Stimulated activated CD4-positive, alpha-beta T cell treated with anti-CD3 and anti-CD28 coated beads, Interleukin-1b, Interleukin-23, amount 100 ng/mL, for 1 hour (primary cell): ENCODE results near the gene UBE2K.
"Not testable (repeated sequence)": the region's sequence is repeated elsewhere in the genome, so short reads cannot be mapped to it uniquely, and the experiment has no call there.

Source experiments
- DNase-seq, 2 donors: peaks; one replicate each; pipeline ENCODE4 v3.0.0-alpha.2; 2020; ENCODE audit warnings: low read depth in 2 of 2

Gene UBE2K

GRCh38 chr4:39721788-39722187, 23.9 kb downstream of the UBE2K start:
- no peak for DNase-seq

GRCh38 chr4:39729557-39729956, 31.6 kb downstream of the UBE2K start:
- DNase-seq = no peak

GRCh38 chr4:39730072-39730471, 32.1 kb downstream of the UBE2K start:
- DNase-seq = no peak

- no peak for DNase-seq
Observed at GRCh38 chr4:39731908-39732307, 34.0 kb downstream of the UBE2K start.

GRCh38 chr4:39732728-39733127, 34.8 kb downstream of the UBE2K start:
- DNase-seq = no peak

- not testable (repeated sequence) for DNase-seq
Observed at GRCh38 chr4:39739591-39739990, 41.7 kb downstream of the UBE2K start.

GRCh38 chr4:39741401-39741800, 43.5 kb downstream of the UBE2K start:
- DNase-seq = no peak

- no peak for DNase-seq
Observed at GRCh38 chr4:39745920-39746319, 48.0 kb downstream of the UBE2K start.

GRCh38 chr4:39750216-39750615, 52.3 kb downstream of the UBE2K start:
- no peak for DNase-seq

GRCh38 chr4:39754309-39754708, 56.4 kb downstream of the UBE2K start:
- no peak for DNase-seq

- DNase-seq = no peak
Observed at GRCh38 chr4:39756159-39756558, 58.2 kb downstream of the UBE2K start.

GRCh38 chr4:39758176-39758575, 60.2 kb downstream of the UBE2K start:
- DNase-seq = no peak

- DNase-seq = no peak
Observed at GRCh38 chr4:39759569-39759968, 61.6 kb downstream of the UBE2K start.

- DNase-seq = no peak
Observed at GRCh38 chr4:39761005-39761667, 63.2 kb downstream of the UBE2K start.

- no peak for DNase-seq
Observed at GRCh38 chr4:39763714-39764572, 66.0 kb downstream of the UBE2K start.

GRCh38 chr4:39770005-39770404, 72.1 kb downstream of the UBE2K start:
- DNase-seq = no peak

GRCh38 chr4:39770471-39770870, 72.5 kb downstream of the UBE2K start:
- no peak for DNase-seq

- DNase-seq = no peak
Observed at GRCh38 chr4:39770969-39771724, 73.2 kb downstream of the UBE2K start.

GRCh38 chr4:39781988-39782387, 84.1 kb downstream of the UBE2K start:
- DNase-seq = not testable (repeated sequence)

- DNase-seq = no peak
Observed at GRCh38 chr4:39785083-39785482, 87.1 kb downstream of the UBE2K start.

- no peak for DNase-seq
Observed at GRCh38 chr4:39786838-39787237, 88.9 kb downstream of the UBE2K start.

GRCh38 chr4:39792128-39792527, 94.2 kb downstream of the UBE2K start:
- no peak for DNase-seq

- no peak for DNase-seq
Observed at GRCh38 chr4:39792529-39792928, 94.6 kb downstream of the UBE2K start.
